Measurements from ENCODE around the gene R3HDM2.
"Not testable (repeated sequence)": the region's sequence is repeated elsewhere in the genome, so short reads cannot be mapped to it uniquely, and the experiment has no call there.

The R3HDM2 gene

GRCh38 chr12:57377103-57377840 is 53.6 kb downstream of the R3HDM2 start:
- DNase-seq (ENCODE audit: low spot score) = no peak

GRCh38 chr12:57372233-57372632 is 58.6 kb downstream of the R3HDM2 start:
- no peak for DNase-seq (ENCODE audit: low spot score)

- DNase-seq (ENCODE audit: low spot score) = no peak
These were observed 60.1 kb downstream of the R3HDM2 start for GRCh38 chr12:57370696-57371095.

- no peak for DNase-seq (ENCODE audit: low spot score)
These were observed 60.8 kb downstream of the R3HDM2 start for GRCh38 chr12:57370072-57370471.

GRCh38 chr12:57369202-57369601 is 61.6 kb downstream of the R3HDM2 start:
- DNase-seq (ENCODE audit: low spot score) = no peak

GRCh38 chr12:57368349-57369095 is 62.3 kb downstream of the R3HDM2 start:
- no peak for DNase-seq (ENCODE audit: low spot score)

GRCh38 chr12:57367121-57367520 is 63.7 kb downstream of the R3HDM2 start:
- DNase-seq (ENCODE audit: low spot score) = no peak

- DNase-seq (ENCODE audit: low spot score) = no peak
These were observed 64.5 kb downstream of the R3HDM2 start for GRCh38 chr12:57366315-57366714.

- DNase-seq (ENCODE audit: low spot score) = not testable (repeated sequence)
These were observed 66.7 kb downstream of the R3HDM2 start for GRCh38 chr12:57364156-57364555.

GRCh38 chr12:57360468-57360867 is 70.4 kb downstream of the R3HDM2 start:
- no peak for DNase-seq (ENCODE audit: low spot score)

- DNase-seq (ENCODE audit: low spot score) = no peak
These were observed 72.2 kb downstream of the R3HDM2 start for GRCh38 chr12:57358646-57359045.

- DNase-seq (ENCODE audit: low spot score) = no peak
These were observed 75.1 kb downstream of the R3HDM2 start for GRCh38 chr12:57355734-57356133.

- DNase-seq (ENCODE audit: low spot score) = no peak
These were observed 78.7 kb downstream of the R3HDM2 start for GRCh38 chr12:57352166-57352565.

GRCh38 chr12:57347284-57347683 is 83.6 kb downstream of the R3HDM2 start:
- DNase-seq (ENCODE audit: low spot score) = no peak

GRCh38 chr12:57343703-57344378 is 87.0 kb downstream of the R3HDM2 start:
- no peak for DNase-seq (ENCODE audit: low spot score)

GRCh38 chr12:57342207-57342691 is 88.6 kb downstream of the R3HDM2 start:
- DNase-seq (ENCODE audit: low spot score) = peak; percentile 39

- DNase-seq (ENCODE audit: low spot score) = no peak
These were observed 89.4 kb downstream of the R3HDM2 start for GRCh38 chr12:57341275-57341990.

GRCh38 chr12:57340104-57340503 is 90.7 kb downstream of the R3HDM2 start:
- DNase-seq (ENCODE audit: low spot score) = no peak

- DNase-seq (ENCODE audit: low spot score) = not testable (repeated sequence)
These were observed 94.5 kb downstream of the R3HDM2 start for GRCh38 chr12:57336299-57336698.

- no peak for DNase-seq (ENCODE audit: low spot score)
These were observed 96.6 kb downstream of the R3HDM2 start for GRCh38 chr12:57334219-57334618.

GRCh38 chr12:57332646-57333312 is 98.1 kb downstream of the R3HDM2 start:
- DNase-seq (ENCODE audit: low spot score) = no peak

- no peak for DNase-seq (ENCODE audit: low spot score)
These were observed 99.9 kb downstream of the R3HDM2 start for GRCh38 chr12:57330992-57331391.
